GM18526 (cell line): ENCODE data around the gene CSMD2.

Experiments
- POLR2A ChIP-seq: IDR thresholded peaks from 3 replicates; pipeline ENCODE4 v1.6.1; 2011; ENCODE audit not compliant: insufficient read length; ENCODE audit errors: extremely low read depth

The CSMD2 gene

DNA sequence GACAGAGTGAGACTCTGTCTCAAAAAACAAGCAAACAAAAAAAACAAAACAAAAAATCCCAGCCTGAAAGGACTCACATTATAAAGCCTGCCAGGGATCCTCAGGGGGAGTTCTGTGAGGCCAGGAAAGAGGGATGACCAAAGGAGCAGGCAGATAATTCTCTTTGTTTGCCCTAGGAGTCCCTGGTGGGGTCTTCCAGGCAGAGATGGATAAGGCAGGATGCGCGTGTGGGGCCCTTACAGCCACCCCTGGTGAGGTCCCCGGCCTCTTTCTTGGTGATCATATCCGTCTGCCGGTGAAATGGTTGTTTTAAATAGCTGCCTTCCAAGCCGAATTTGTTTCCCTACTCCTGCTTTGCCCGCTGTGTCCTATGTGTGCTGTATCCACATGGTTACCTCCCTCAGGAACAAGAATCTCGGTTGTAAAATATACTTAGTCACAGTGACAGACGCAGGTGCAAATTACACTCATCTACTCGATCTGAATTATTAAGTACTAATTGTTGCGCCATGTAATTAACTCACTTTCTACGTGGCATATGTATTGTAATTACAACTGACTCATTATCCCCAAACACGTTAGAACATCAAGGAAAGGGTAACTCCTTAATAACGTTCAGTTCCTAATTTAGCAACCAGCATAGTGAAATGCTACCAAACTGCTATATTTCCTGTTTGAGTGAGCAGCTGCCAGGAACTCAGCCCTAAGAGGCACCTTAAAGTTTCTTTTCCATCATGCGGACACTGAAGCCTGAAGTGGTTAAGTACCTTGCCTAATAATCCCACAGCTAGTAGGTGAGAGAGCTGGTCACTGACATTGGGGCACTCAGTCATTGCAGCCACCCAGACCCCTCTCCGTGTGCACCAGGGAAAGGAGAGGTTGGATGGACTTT is 586.2 kb downstream of the CSMD2 start:
- TF ChIP-seq POLR2A = no peak

DNA sequence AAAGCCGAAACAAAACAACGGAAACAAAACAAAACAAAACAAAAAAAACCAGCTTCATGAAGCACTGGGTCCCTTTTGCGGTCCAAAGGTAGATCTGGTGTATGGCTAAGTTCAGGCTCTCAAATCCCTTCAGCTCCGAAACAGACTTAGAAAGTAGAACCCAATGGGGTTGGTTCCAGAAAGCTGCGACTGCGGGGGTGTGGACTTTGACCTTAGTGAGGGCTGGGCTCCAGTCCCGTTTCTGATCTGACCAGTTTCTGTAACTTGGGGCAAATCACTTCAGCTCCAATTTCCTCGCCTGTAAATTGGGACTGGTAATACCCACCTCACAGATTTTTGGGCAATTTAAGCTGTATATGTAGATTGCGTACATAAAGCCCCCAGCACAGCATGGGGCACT is 587.4 kb downstream of the CSMD2 start:
- TF ChIP-seq POLR2A = no peak

DNA sequence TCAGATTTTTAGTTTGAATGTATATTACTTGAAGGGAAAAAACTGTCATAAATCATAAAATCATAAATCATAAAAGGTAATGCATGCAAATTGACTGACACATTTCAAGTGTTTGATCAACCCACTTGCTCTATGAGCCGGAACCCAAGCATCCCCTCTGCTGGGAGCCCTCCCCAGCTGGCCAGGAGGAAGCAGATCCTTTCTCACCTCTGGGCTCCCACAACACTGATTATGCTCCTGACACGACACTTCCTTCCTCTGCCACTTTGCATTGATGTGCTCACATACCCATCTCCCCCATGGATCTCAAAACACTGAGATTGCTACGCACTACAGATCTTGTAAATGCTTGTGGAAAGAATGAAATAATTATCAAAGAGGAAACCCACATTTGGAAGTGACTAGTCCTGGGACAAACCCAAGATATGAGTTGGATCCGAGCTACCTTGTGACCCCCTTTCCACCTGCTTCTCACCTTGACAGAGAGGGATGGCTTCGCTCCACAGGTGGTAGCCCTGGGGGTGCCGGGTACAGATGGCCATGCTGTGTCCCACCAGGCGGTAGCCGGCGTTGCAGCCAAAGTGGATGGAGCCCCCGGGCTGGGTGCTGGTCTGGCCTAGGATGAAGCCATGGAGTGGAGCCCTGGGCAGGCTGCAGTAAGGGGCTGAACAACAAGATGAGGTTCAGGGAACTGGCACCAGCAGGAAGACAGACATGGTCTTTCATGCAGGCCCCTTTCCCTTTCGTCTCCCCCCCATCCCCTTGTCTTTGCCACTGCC is 588.0 kb downstream of the CSMD2 start:
- TF ChIP-seq POLR2A = no peak

DNA sequence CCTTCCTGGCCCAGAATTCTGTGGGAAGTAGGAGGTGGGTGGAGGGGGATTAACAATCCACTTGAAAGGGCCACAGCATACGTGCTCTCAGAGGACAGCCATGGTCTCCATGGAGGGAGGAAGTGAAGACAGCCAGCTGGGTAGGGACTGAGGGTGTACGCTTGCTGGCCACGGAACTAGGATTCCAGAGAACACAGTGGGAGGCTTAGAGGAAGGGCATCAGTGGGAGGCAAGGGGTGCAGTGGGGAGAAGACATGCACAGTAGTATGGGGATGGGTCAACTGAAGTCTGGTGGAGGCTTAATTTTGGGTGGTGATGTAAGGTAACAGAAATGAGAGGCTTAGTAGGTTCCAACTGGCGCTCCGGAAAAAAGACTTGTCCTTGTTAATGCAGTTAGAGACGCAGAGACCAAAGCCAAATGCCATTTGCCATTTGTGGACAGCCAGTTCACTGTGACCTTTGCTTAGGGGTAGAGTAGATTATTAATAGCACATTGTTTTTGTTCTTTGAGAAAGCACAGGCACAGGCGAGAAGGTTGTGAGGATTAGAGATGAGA is 589.6 kb downstream of the CSMD2 start:
- no peak for TF ChIP-seq POLR2A

- no peak for TF ChIP-seq POLR2A
Observed at GRCh38 chr1:33573661-33574060, 591.4 kb downstream of the CSMD2 start.

DNA sequence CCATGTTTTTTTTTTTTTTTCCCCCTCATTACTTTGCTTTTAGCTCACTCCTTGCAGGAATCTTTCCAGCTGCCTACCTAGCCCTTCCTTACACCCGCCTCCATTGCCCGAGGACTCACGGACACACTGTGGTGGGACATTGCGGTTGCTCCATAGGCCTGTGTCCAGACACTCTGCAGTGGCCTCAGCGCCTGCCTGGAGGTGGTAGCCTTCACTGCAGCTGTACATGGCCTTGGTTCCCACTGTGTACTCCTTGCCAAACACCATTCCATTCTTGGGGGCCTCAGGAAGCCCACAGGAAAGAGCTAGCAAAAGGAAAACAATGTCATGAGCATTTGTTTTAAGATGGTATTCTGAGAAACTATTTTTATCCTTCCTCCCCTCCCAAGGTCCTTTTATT is 592.6 kb downstream of the CSMD2 start:
- TF ChIP-seq POLR2A = no peak

- TF ChIP-seq POLR2A = no peak
Observed at GRCh38 chr1:33569331-33569730, 595.7 kb downstream of the CSMD2 start.

DNA sequence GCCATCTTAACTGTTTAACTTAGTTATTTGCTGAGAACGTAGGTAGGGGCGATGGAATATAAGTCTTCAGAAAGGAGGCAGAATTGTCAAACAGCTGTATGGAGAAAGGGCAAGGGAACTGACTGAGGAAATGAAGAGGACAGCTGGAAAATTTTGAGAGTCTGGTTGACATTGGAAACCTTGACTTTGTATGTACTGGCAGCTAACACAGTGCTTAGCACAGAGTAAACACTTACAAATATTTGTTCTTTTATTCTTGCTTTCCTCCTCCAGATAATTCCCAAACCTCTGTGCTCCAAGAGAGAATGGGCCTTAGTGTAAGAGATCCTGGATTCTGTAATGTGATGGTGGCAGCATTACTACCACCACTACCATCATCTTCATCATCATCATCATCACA is 601.3 kb downstream of the CSMD2 start:
- TF ChIP-seq POLR2A = no peak

- TF ChIP-seq POLR2A = no peak
Observed at GRCh38 chr1:33562563-33562962, 602.5 kb downstream of the CSMD2 start.

- TF ChIP-seq POLR2A = no peak
Observed at GRCh38 chr1:33561576-33561975, 603.5 kb downstream of the CSMD2 start.

GRCh38 chr1:33560680-33561079 is 604.4 kb downstream of the CSMD2 start:
- no peak for TF ChIP-seq POLR2A

DNA sequence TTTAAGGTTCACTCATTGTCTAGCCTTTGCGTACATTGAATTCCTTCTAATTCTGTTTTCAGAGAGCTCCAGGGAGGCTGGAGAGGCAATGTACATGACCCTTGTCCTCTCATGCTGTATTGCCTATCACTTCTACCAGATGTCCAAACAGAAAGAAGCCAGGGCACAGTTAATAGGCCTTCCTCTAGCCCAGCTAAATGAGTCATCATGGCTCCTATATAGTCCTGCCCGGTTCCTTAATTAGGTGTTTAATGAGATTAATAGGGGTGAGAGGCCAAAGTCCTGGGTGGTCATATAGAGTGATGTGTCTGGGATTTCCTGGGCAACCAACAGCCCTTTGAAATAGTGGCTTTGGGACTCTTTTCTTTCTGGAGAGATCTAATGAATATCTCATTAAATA is 616.3 kb downstream of the CSMD2 start:
- no peak for TF ChIP-seq POLR2A

GRCh38 chr1:33548319-33548718 is 616.7 kb downstream of the CSMD2 start:
- TF ChIP-seq POLR2A = no peak

- no peak for TF ChIP-seq POLR2A
Observed at GRCh38 chr1:33547576-33547975, 617.5 kb downstream of the CSMD2 start.

DNA sequence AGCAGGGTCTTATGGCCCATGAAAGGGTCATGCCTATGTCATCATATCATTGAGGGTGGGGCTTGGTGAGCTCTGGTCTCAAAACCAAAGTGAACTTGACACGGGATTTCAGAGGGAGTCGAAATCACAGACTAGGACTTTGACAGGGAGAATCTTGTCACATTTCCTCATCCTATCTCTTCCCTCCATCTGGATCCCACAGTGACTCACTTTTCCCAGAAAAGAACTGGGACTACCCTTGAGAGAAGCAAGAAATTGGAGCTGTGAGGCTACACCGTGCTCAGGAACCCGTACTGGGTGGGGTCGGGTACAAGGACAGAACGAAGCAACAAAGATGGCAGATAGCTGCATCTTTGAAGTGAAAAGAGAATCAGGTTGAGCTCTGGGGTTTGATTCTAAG is 623.1 kb downstream of the CSMD2 start:
- TF ChIP-seq POLR2A = no peak

DNA sequence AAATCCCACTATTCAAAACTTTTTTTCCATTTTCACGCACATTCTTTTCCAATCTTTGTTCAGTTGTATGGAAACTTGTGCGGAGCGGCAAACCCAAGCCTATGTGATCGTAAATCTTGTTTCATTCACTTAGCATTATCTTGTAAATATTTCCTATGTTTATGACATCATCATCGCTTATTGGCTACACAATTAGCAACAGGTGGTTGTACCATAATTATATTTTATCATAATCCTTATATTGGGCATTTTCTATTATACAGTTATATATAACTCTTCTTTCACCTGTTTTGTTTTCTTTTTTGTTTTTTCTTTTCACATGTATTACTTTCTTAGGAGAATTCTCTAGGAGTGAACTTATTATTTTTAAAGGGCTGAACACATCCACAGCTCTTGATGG is 627.1 kb downstream of the CSMD2 start:
- TF ChIP-seq POLR2A = no peak
